Measurements from ENCODE around the gene VPS51. TPM values are rescaled to one million over a fixed set of nuclear protein-coding genes. Genes with fewer than 3 reads are reported as not detected.

VPS51 gene
- total RNA-seq, 1 experiment from 2014 or later = 89.5 TPM

- no TSS peak for BruUV-seq (replicated peaks)
- H3K9me3 ChIP-seq (ENCODE audit: control insufficient read depth in 1 of 2, insufficient read depth in 1 of 2, low read depth in 1 of 2, low read length in 2 of 2) = no peaks in the 10 kb centered on the region
- H4K20me1 ChIP-seq (ENCODE audit: insufficient read depth) = no peaks in the 10 kb centered on the region
- no peak overlapping the region for H3K4me3 ChIP-seq (replicated peaks in 1 of 2; ENCODE audit: low read depth in 1 of 2, low read length in 2 of 2)
- no peak overlapping the region for H2AFZ ChIP-seq (ENCODE audit: low read depth, low read length, poor library complexity, severe bottlenecking)
- H3K36me3 ChIP-seq (ENCODE audit: control insufficient read depth in 1 of 2, insufficient read depth in 2 of 2, low read length in 2 of 2) = peaks cover 2 to 13% of the 10 kb centered on the region in 2 experiments; a peak in 2 of 4 replicates
- no peak for TF ChIP-seq ATF3 (IDR thresholded peaks at IDR 0.05)
- TF ChIP-seq EZH2 (IDR thresholded peaks at IDR 0.05) = no peak
- TF ChIP-seq FOSL1 (IDR thresholded peaks at IDR 0.05; ENCODE audit: low read depth) = no peak
- TF ChIP-seq CBX3 (IDR thresholded peaks at IDR 0.05; ENCODE audit: low read depth) = no peak
- no peak for TF ChIP-seq YY1 (IDR thresholded peaks at IDR 0.05; ENCODE audit: extremely low read depth, insufficient replicate concordance, low read depth, low read length)
- no peak for TF ChIP-seq ELF1 (IDR thresholded peaks at IDR 0.05; ENCODE audit: borderline replicate concordance, low read depth)
- TF ChIP-seq SP1 (IDR thresholded peaks at IDR 0.05; ENCODE audit: low read depth) = no peak
- TF ChIP-seq CEBPB (IDR thresholded peaks at IDR 0.05; ENCODE audit: low read depth) = no peak
- no peak for TF ChIP-seq CTCF (IDR thresholded peaks at IDR 0.05 in 2 of 3, conservative IDR thresholded peaks at IDR 0.05 in 1 of 3; ENCODE audit: borderline replicate concordance in 1 of 3, insufficient read depth in 1 of 3, low read depth in 2 of 3, low read length in 2 of 3)
- no peak for TF ChIP-seq REST (IDR thresholded peaks at IDR 0.05; ENCODE audit: low read depth)
- TF ChIP-seq SRF (IDR thresholded peaks at IDR 0.05; ENCODE audit: low read depth) = no peak
- TF ChIP-seq MAX (IDR thresholded peaks at IDR 0.05) = no peak
- TF ChIP-seq ZBTB33 (IDR thresholded peaks at IDR 0.05; ENCODE audit: extremely low read depth, insufficient replicate concordance, low read length) = no peak
- no peak for TF ChIP-seq SIN3A (IDR thresholded peaks at IDR 0.05; ENCODE audit: low read depth)
- no peak for TF ChIP-seq EZH2phosphoT487 (IDR thresholded peaks at IDR 0.05; ENCODE audit: borderline replicate concordance)
- TF ChIP-seq POLR2A (IDR thresholded peaks at IDR 0.05; ENCODE audit: borderline replicate concordance, extremely low read depth, insufficient read depth, insufficient read length) = no peak
- TF ChIP-seq POLR2AphosphoS5 (IDR thresholded peaks at IDR 0.05; ENCODE audit: low read depth, low read length) = no peak
- TF ChIP-seq TCF7L2 (IDR thresholded peaks at IDR 0.05; ENCODE audit: borderline replicate concordance, extremely low read depth, insufficient read depth, insufficient read length) = no peak
- no peak for TF ChIP-seq EGR1 (IDR thresholded peaks at IDR 0.05; ENCODE audit: low read depth)
- no peak for TF ChIP-seq RAD21 (IDR thresholded peaks at IDR 0.05; ENCODE audit: low read depth)
- no peak overlapping the region for H3K4me2 ChIP-seq (ENCODE audit: low read length)
- ChIA-PET CTCF (no interaction called here), RAD21 (ENCODE audit: low non-redundant PET in 1 of 2, low total read pairs in 2 of 2, uncharacterized antibody in 2 of 2, unreplicated experiment in 2 of 2) (no interaction called here), POLR2A (no interaction called here)
- intact Hi-C loops (cut with micrococcal nuclease) = no loop called here
- H3K27ac ChIP-seq (ENCODE audit: low read depth, low read length) = no peak overlapping the region
- H3K9ac ChIP-seq (ENCODE audit: low read length) = no peak overlapping the region
- ATAC-seq (no peak), DNase-seq (ENCODE audit: low read depth, low spot score) (no peak)
- no peaks in the 10 kb centered on the region for H3K9me2 ChIP-seq (ENCODE audit: insufficient read depth)
- peaks cover 13% of the 10 kb centered on the region; the same call in 1 of the 2 replicates for H3K79me2 ChIP-seq (ENCODE audit: insufficient read depth, low read length)
- no peaks in the 10 kb centered on the region for H3K4me1 ChIP-seq (ENCODE audit: control insufficient read depth in 1 of 2, insufficient read depth in 2 of 2, low read length in 2 of 2)
- no peaks in the 10 kb centered on the region for H3K27me3 ChIP-seq (ENCODE audit: insufficient read depth, low read length)
Observed at GRCh38 chr11:65072631-65072966, 23.4 kb upstream of the VPS51 start.

Data from HCT116 (cell line).